HCT116 (cell line): ENCODE data around the gene ZGPAT. TPM values are rescaled to one million over a fixed set of nuclear protein-coding genes. Genes with fewer than 3 reads are reported as not detected.

Source experiments
- ATAC-seq: fragments of 200-7000 bp; cut with Tn5 transposase; 2 replicates; pipeline ENCODE4 v1.9.1; 2020; ENCODE audit warnings: mild to moderate bottlenecking, moderate library complexity
- BruUV-seq: library from RNA; stranded (reverse); fragments of 400-500 nt; replicated peaks from 2 replicates; lab custom pipeline; 2021; lab: Mats Ljungman, UMichigan
- CTCF ChIA-PET: fragments of 300-600 bp; sonication (Branson Sonifier 250); formaldehyde crosslinking; loops from one replicate; lab custom pipeline; 2021; ENCODE audit warnings: antibody characterized with exemption; lab: Charles Lee
- POLR2A ChIA-PET: fragments of 300-600, 350-600 bp; sonication (Branson Sonifier 250); formaldehyde crosslinking; loops from one replicate; lab custom pipeline; 2021; ENCODE audit warnings: antibody characterized with exemption; lab: Charles Lee
- RAD21 ChIA-PET, 2 experiments: fragments of 300-600 bp; sonication (Branson Sonifier 250); formaldehyde crosslinking; loops; one replicate each; lab custom pipeline; 2023; ENCODE audit warnings: low total read pairs in 2 of 2; ENCODE audit not compliant: uncharacterized antibody in 2 of 2, unreplicated experiment in 2 of 2, low non-redundant PET in 1 of 2; lab: Charles Lee
- DNase-seq: peaks from one replicate; pipeline ENCODE4 v3.0.0-alpha.2; 2010; ENCODE audit warnings: low read depth, low spot score
- H2AFZ ChIP-seq: fragments of 200-600 bp; shearing (Covaris generic), sonication (generic); 2 replicates; pipeline ENCODE4 v1.6.1; 2017; ENCODE audit warnings: low read depth, mixed run types, mixed read lengths, antibody characterized with exemption, low read length; ENCODE audit not compliant: poor library complexity, severe bottlenecking
- H3K27ac ChIP-seq: 2 replicates; pipeline ENCODE4 v1.5.1; 2012; ENCODE audit warnings: low read depth, low read length
- H3K27me3 ChIP-seq: fragments of 200-600 bp; sonication (generic); 2 replicates; pipeline ENCODE4 v1.6.1; 2016; ENCODE audit warnings: mixed run types, low read length, mixed read lengths; ENCODE audit not compliant: insufficient read depth
- H3K36me3 ChIP-seq, 2 experiments: fragments of 200-500 bp in 1 of 2; fragments of 200-600 bp in 1 of 2; sonication (Bioruptor generic) in 1 of 2; sonication (generic) in 1 of 2; 2 replicates each; pipeline versions ENCODE4 v1.5.1 to v1.6.1; 2014 to 2016; ENCODE audit warnings: low read length in 2 of 2, inconsistent platforms in 1 of 2, mixed read lengths in 1 of 2, mixed run types in 1 of 2; ENCODE audit not compliant: insufficient read depth in 2 of 2, control insufficient read depth in 1 of 2
- H3K4me1 ChIP-seq, 2 experiments: fragments of 200-600 bp in 1 of 2; sonication (generic) in 1 of 2; 2 replicates each; pipeline versions ENCODE4 v1.5.1 to v1.6.1; 2012 to 2017; ENCODE audit warnings: low read length in 2 of 2, inconsistent platforms in 1 of 2, mild to moderate bottlenecking in 1 of 2, mixed read lengths in 1 of 2, mixed run types in 1 of 2, moderate library complexity in 1 of 2; ENCODE audit not compliant: insufficient read depth in 2 of 2, control insufficient read depth in 1 of 2
- H3K4me2 ChIP-seq: fragments of 200-600 bp; sonication (generic); 2 replicates; pipeline ENCODE4 v1.6.1; 2017; ENCODE audit warnings: mixed run types, low read length, mixed read lengths
- H3K4me3 ChIP-seq, 2 experiments: fragments of 200-600 bp in 1 of 2; sonication (generic) in 1 of 2; replicated peaks in 1 of 2; 2 replicates each; pipeline ENCODE4 v1.5.1; 2011 to 2016; ENCODE audit warnings: low read length in 2 of 2, control low read depth in 1 of 2, low read depth in 1 of 2, mild to moderate bottlenecking in 1 of 2, mixed read lengths in 1 of 2, mixed run types in 1 of 2
- H3K79me2 ChIP-seq: fragments of 200-600 bp; sonication (generic); 2 replicates; pipeline ENCODE4 v1.6.1; 2017; ENCODE audit warnings: mild to moderate bottlenecking, mixed run types, low read length, moderate library complexity, mixed read lengths; ENCODE audit not compliant: insufficient read depth
- H3K9ac ChIP-seq: fragments of 200-600 bp; sonication (generic); 2 replicates; pipeline ENCODE4 v1.6.1; 2016; ENCODE audit warnings: low read length, mixed read lengths
- H3K9me2 ChIP-seq: fragments of 200-600 bp; sonication (generic), shearing (Covaris generic); 2 replicates; pipeline ENCODE4 v1.6.1; 2017; ENCODE audit warnings: mixed run types, mild to moderate bottlenecking, moderate library complexity; ENCODE audit not compliant: insufficient read depth
- H3K9me3 ChIP-seq, 2 experiments: fragments of 200-500 bp in 1 of 2; fragments of 200-600 bp in 1 of 2; sonication (Bioruptor generic) in 1 of 2; sonication (generic) in 1 of 2; 2 replicates each; pipeline ENCODE4 v1.6.1; 2014 to 2017; ENCODE audit warnings: low read length in 2 of 2, mixed read lengths in 2 of 2, inconsistent platforms in 1 of 2, low read depth in 1 of 2, mild to moderate bottlenecking in 1 of 2, mixed run types in 1 of 2, moderate library complexity in 1 of 2; ENCODE audit not compliant: control insufficient read depth in 1 of 2, insufficient read depth in 1 of 2
- H4K20me1 ChIP-seq: fragments of 200-600 bp; sonication (generic), shearing (Covaris generic); 2 replicates; pipeline ENCODE4 v1.6.1; 2017; ENCODE audit warnings: mixed run types, mild to moderate bottlenecking, moderate library complexity; ENCODE audit not compliant: insufficient read depth
- CBX3 ChIP-seq: IDR thresholded peaks from 2 replicates; pipeline ENCODE4 v1.6.1; 2012; ENCODE audit warnings: low read depth
- EGR1 ChIP-seq: IDR thresholded peaks from 2 replicates; pipeline ENCODE4 v1.6.1; 2012; ENCODE audit warnings: low read depth
- ELF1 ChIP-seq: IDR thresholded peaks from 2 replicates; pipeline ENCODE4 v1.6.1; 2012; ENCODE audit warnings: low read depth, borderline replicate concordance
- EZH2 ChIP-seq: fragments of 200-600 bp; sonication (generic); IDR thresholded peaks from 2 replicates; pipeline ENCODE4 v1.6.1; 2017; ENCODE audit warnings: antibody characterized with exemption, mixed run types
- EZH2phosphoT487 ChIP-seq: fragments of 200-600 bp; IDR thresholded peaks from 2 replicates; pipeline ENCODE4 v1.6.1; 2018; ENCODE audit warnings: antibody characterized with exemption, borderline replicate concordance
- FOSL1 ChIP-seq: IDR thresholded peaks from 2 replicates; pipeline ENCODE4 v1.6.1; 2012; ENCODE audit warnings: low read depth
- JUND ChIP-seq: IDR thresholded peaks from 2 replicates; pipeline ENCODE4 v1.6.1; 2012
- POLR2A ChIP-seq: IDR thresholded peaks from 2 replicates; pipeline ENCODE4 v1.7.0; 2011; ENCODE audit warnings: borderline replicate concordance; ENCODE audit not compliant: insufficient read depth, insufficient read length; ENCODE audit errors: extremely low read depth
- POLR2AphosphoS5 ChIP-seq: IDR thresholded peaks from 2 replicates; pipeline ENCODE4 v1.6.1; 2011; ENCODE audit warnings: mild to moderate bottlenecking, low read depth, low read length, moderate library complexity
- RAD21 ChIP-seq: IDR thresholded peaks from 2 replicates; pipeline ENCODE4 v1.6.1; 2012; ENCODE audit warnings: low read depth, mild to moderate bottlenecking
- SIN3A ChIP-seq: IDR thresholded peaks from 2 replicates; pipeline ENCODE4 v1.6.1; 2012; ENCODE audit warnings: low read depth
- ZBTB33 ChIP-seq: IDR thresholded peaks from 2 replicates; pipeline ENCODE4 v1.6.1; 2011; ENCODE audit warnings: mild to moderate bottlenecking, low read length, moderate library complexity; ENCODE audit not compliant: insufficient replicate concordance; ENCODE audit errors: extremely low read depth
- ZFX ChIP-seq: fragments of 450-650 bp; IDR thresholded peaks from 2 replicates; pipeline ENCODE4 v1.6.1; 2017
- intact Hi-C: fragments of 100-400 bp; cut with micrococcal nuclease; formaldehyde crosslinking; loops from 2 replicates; pipeline ENCODE4 v1.10.0; 2022
- total RNA-seq: library from RNA; stranded (reverse); gene quantifications from one replicate; pipeline ENCODE4 v1.2.1, GENCODE V29; 2021; ENCODE audit not compliant: unreplicated experiment

Gene ZGPAT
- total RNA-seq, 1 experiment from 2014 or later: 30.6 TPM

- no peak overlapping the region for H3K4me3 ChIP-seq
- H2AFZ ChIP-seq: no peak overlapping the region
- no peak overlapping the region for H3K9ac ChIP-seq
- no peak overlapping the region; the same call in 1 of the 2 replicates for H3K27ac ChIP-seq
- BruUV-seq: no TSS peak
- CTCF ChIA-PET: no interaction called here
- RAD21 ChIA-PET: no interaction called here
- H3K79me2 ChIP-seq: no peaks in the 10 kb centered on the region
- intact Hi-C loops: no loop called here
- ATAC-seq (no peak), DNase-seq (no peak)
- H3K4me1 ChIP-seq: no peaks in the 10 kb centered on the region
- no peaks in the 10 kb centered on the region for H3K9me2 ChIP-seq
- H3K27me3 ChIP-seq: no peaks in the 10 kb centered on the region
- H3K36me3 ChIP-seq: peaks cover 0 to 5% of the 10 kb centered on the region in 2 experiments; a peak in 2 of 4 replicates
- TF ChIP-seq FOSL1: no peak
- TF ChIP-seq, all 23 proteins: peak for 0
- Histone ChIP-seq H4K20me1 (no peaks in the 10 kb centered on the region), H3K9me3 (no peaks in the 10 kb centered on the region), H3K4me2 (no peak overlapping the region)
- POLR2A ChIA-PET: no interaction called here
Measured at GRCh38 chr20:63748070-63748933, 40.5 kb downstream of the ZGPAT start.

- no peaks in the 10 kb centered on the region for H3K4me1 ChIP-seq
- H4K20me1 ChIP-seq: no peaks in the 10 kb centered on the region
- no peak overlapping the region for H3K9ac ChIP-seq
- no peak overlapping the region for H2AFZ ChIP-seq
- no peak for DNase-seq
- CTCF ChIA-PET: no interaction called here
- RAD21 ChIA-PET: no interaction called here
- no peaks in the 10 kb centered on the region; a peak in 1 of 4 replicates for H3K36me3 ChIP-seq
- no peaks in the 10 kb centered on the region for H3K9me3 ChIP-seq
- intact Hi-C loops: no loop called here
- no peak overlapping the region for H3K4me3 ChIP-seq
- no peaks in the 10 kb centered on the region for H3K27me3 ChIP-seq
- no peak overlapping the region for H3K27ac ChIP-seq
- POLR2A ChIA-PET: no interaction called here
- H3K79me2 ChIP-seq: no peaks in the 10 kb centered on the region
- no peak overlapping the region for H3K4me2 ChIP-seq
- TF ChIP-seq ZBTB33 (no peak), EZH2 (no peak), POLR2A (no peak), RAD21 (no peak), FOSL1 (no peak), CBX3 (no peak), EGR1 (no peak), EZH2phosphoT487 (no peak), SIN3A (no peak), JUND (no peak), ZFX (no peak), ELF1 (no peak), POLR2AphosphoS5 (no peak)
- TF ChIP-seq, all 23 proteins: peak for 0
- ATAC-seq: no peak
- no peaks in the 10 kb centered on the region for H3K9me2 ChIP-seq
- BruUV-seq: no TSS peak
Measured at GRCh38 chr20:63748934-63749270, 41.1 kb downstream of the ZGPAT start.
